ENCODE measurements around the gene INPP4B.

GRCh38 chr4:142356118-142356759 lies 489.9 kb downstream of the INPP4B start:
- TF ChIP-seq, protein P1, sequence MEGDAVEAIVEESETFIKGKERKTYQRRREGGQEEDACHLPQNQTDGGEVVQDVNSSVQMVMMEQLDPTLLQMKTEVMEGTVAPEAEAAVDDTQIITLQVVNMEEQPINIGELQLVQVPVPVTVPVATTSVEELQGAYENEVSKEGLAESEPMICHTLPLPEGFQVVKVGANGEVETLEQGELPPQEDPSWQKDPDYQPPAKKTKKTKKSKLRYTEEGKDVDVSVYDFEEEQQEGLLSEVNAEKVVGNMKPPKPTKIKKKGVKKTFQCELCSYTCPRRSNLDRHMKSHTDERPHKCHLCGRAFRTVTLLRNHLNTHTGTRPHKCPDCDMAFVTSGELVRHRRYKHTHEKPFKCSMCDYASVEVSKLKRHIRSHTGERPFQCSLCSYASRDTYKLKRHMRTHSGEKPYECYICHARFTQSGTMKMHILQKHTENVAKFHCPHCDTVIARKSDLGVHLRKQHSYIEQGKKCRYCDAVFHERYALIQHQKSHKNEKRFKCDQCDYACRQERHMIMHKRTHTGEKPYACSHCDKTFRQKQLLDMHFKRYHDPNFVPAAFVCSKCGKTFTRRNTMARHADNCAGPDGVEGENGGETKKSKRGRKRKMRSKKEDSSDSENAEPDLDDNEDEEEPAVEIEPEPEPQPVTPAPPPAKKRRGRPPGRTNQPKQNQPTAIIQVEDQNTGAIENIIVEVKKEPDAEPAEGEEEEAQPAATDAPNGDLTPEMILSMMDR (conservative IDR thresholded peaks at IDR 0.05) = no peak
- no peak for TF ChIP-seq EZH2 (IDR thresholded peaks at IDR 0.05; ENCODE audit: low read depth)
